ENCODE data around the gene CST8. TPM values are rescaled to one million over a fixed set of nuclear protein-coding genes. Genes with fewer than 3 reads are reported as not detected.
A peak's percentile ranks its signal among the peaks of the same experiment; 100 is the strongest.

The CST8 gene, protein sequence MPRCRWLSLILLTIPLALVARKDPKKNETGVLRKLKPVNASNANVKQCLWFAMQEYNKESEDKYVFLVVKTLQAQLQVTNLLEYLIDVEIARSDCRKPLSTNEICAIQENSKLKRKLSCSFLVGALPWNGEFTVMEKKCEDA
- total RNA-seq = not detected

DNA sequence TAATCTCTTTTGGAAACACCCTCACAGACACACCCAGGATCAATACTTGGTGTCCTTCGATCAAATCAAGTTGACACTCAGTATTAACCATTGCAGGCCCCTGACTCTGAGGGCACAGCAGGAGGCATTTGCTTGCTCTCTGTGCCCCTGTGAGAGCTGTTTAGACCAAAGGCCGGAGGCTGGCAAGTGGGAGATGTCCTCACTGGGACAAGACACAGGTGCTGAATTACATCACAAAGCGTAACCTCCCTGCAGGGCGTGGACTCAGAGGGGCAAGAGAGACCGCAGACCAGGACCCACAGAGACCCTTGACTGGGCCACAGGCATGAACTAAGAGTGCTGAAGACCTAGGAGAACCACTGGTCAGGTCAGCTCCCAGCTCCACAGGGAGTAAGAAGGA, at the start of gene CST8:
TSS of gene CST8 (plus strand) at position 301 of the 400 bp plus-strand sequence. CDS start 551 bp downstream, outside the sequence.
- Mint-ChIP-seq H3K27me3 (peaks cover 7% of the 10 kb centered on the region), H3K9me3 (no peaks in the 10 kb centered on the region), H3K36me3 (no peaks in the 10 kb centered on the region), H3K27ac (no peak within 1 kb of the TSS), H3K4me1 (no peaks in the 10 kb centered on the region), H3K4me3 (no peak within 1 kb of the TSS)
- DNase-seq (no peak), ATAC-seq (ENCODE audit: low read depth) (no peak)
- POLR2A ChIA-PET = no interaction called here

DNA sequence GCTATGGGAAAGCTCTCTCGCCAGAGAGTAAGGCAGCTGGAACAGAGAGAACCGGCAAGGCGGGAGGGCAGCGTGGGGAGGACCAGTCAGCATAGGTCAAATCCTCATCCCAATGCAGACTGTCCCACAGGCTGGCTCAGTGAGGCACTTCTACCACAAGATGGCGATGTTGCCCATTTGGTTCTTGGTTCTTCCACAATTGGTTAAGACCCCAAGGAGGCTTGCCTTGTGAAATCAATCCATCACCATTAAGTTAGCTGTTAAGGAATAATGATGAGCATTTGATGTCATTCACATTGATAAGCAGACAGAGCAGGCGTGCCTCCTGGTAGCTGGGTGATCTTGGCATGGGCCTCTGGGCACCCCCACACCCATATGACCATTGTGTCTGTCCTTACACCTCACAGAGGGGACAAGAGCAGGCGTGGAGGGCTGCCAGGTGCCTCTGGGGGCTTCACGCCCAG, 49.0 kb upstream of the CST8 start:
- Mint-ChIP-seq H3K4me3 (no peak overlapping the region), H3K4me1 (peaks cover 5% of the 10 kb centered on the region), H3K27ac (no peak overlapping the region), H3K9me3 (no peaks in the 10 kb centered on the region), H3K27me3 (peaks cover 6% of the 10 kb centered on the region), H3K36me3 (no peaks in the 10 kb centered on the region)
- POLR2A ChIA-PET = interaction anchor here (1.0 kb wide), 1 partner anchor 165 kb away, joined by 3 read pairs; no protein-coding TSS in a partner anchor
- peak; percentile 77 for ATAC-seq (ENCODE audit: low read depth)
- peak; percentile 56 for DNase-seq

DNA sequence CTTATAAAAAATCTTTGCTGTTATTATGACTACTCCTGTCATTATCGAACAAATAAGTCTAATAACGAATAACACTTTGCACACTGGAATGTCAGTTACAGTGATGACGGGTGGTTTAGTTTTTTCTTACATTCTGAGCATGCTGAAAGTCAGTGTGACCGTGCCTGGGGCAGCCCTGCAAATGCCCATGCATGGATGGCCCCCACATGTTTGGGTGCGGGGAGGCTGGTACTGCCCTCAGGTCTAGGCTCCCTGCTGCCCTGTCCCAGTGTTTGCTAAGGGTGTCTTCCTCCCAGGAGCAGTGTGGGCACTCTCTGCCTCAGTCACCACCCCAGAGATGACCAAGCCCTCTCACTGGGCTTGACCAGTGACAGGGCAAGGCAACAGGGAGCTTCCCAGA, 48.5 kb upstream of the CST8 start:
- ATAC-seq (ENCODE audit: low read depth) (no peak), DNase-seq (no peak)
- H3K36me3 Mint-ChIP-seq = no peaks in the 10 kb centered on the region
- H3K27me3 Mint-ChIP-seq = peaks cover 6% of the 10 kb centered on the region
- no peak overlapping the region for H3K4me3 Mint-ChIP-seq
- POLR2A ChIA-PET = no interaction called here
- H3K9me3 Mint-ChIP-seq = no peaks in the 10 kb centered on the region
- peaks cover 5% of the 10 kb centered on the region for H3K4me1 Mint-ChIP-seq
- H3K27ac Mint-ChIP-seq = no peak overlapping the region

DNA sequence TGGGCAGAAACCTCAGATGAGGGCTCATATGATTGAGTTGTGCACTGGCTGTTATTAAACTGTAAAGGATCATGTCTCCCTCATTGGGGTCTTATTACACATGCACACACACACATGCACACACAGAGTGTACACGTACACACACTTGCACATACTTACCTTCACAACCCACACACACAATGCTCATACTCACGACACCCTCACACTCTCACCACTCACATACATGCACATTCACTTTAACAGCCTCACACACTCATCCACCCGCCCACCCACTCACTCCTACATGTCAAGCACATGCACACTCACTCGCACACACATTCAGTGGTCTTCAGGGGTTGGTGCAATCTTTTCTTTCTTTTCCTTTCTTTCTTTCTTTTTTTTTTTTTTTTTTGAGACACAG, 46.1 kb upstream of the CST8 start:
- no peaks in the 10 kb centered on the region for H3K9me3 Mint-ChIP-seq
- no peak overlapping the region for H3K27ac Mint-ChIP-seq
- DNase-seq (no peak), ATAC-seq (ENCODE audit: low read depth) (no peak)
- H3K36me3 Mint-ChIP-seq = no peaks in the 10 kb centered on the region
- peaks cover 14% of the 10 kb centered on the region for H3K4me1 Mint-ChIP-seq
- H3K27me3 Mint-ChIP-seq = peaks cover 6% of the 10 kb centered on the region
- POLR2A ChIA-PET = no interaction called here
- no peak overlapping the region for H3K4me3 Mint-ChIP-seq

DNA sequence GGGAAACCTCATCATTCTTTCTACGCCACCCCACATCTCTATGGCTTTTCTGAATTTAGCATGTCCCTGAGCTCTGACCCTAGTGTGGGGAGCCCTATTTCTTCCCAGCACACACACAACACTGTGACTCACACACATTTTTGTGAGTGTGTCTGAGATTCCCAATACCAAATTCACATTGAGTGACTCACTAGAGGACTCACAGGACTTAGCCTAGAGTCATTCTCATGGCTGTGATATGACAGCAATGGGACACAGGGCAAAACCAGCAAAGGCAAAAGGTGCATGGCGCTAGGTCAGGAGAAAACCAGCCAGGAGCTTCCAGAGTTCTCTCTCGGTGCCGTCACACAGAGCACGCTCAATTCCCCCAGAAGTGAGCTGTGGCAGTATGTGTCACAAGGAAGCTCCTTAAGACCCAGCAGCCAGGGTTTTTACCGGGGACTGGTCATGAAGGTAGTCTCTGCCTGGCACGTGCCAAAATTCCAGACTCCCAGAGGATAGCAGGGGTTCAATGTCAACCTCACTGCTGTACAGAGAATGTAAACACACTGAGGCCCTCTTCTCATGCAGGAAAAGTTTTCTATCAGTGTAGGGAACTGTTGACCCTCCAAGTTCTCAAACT, 45.2 kb upstream of the CST8 start:
- H3K36me3 Mint-ChIP-seq = no peaks in the 10 kb centered on the region
- H3K27me3 Mint-ChIP-seq = peaks cover 6% of the 10 kb centered on the region
- POLR2A ChIA-PET = no interaction called here
- no peak overlapping the region for H3K27ac Mint-ChIP-seq
- H3K9me3 Mint-ChIP-seq = no peaks in the 10 kb centered on the region
- DNase-seq = no peak
- ATAC-seq (ENCODE audit: low read depth) = no peak
- H3K4me3 Mint-ChIP-seq = no peak overlapping the region
- peaks cover 17% of the 10 kb centered on the region for H3K4me1 Mint-ChIP-seq

DNA sequence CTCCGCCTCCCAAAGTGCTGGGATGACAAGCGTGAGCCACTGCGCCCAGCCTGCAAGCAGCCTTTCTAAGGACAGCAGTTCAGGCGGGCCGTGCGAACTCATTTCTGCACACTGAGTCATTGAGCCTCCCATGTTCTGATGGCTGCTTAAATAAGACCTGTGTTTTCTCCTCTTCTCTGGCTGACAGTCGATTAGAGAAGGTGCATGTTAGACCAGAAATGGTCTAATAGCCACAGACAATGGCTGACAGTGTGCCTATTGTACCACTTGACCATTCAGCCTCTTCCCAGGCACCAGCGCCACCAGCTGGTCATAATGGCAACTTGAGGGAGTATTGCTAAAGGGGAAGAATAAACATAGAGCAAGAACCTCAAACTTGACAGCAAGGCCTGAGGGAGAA, 44.4 kb upstream of the CST8 start:
- ATAC-seq (ENCODE audit: low read depth) (no peak), DNase-seq (no peak)
- Mint-ChIP-seq H3K36me3 (no peaks in the 10 kb centered on the region), H3K4me1 (peaks cover 17% of the 10 kb centered on the region), H3K27ac (no peak overlapping the region), H3K9me3 (no peaks in the 10 kb centered on the region), H3K4me3 (no peak overlapping the region), H3K27me3 (peaks cover 6% of the 10 kb centered on the region)
- POLR2A ChIA-PET = interaction anchor here (0.6 to 0.7 kb wide), 2 partner anchors 97 to 178 kb away, joined by 3 read pairs; no protein-coding TSS in a partner anchor

DNA sequence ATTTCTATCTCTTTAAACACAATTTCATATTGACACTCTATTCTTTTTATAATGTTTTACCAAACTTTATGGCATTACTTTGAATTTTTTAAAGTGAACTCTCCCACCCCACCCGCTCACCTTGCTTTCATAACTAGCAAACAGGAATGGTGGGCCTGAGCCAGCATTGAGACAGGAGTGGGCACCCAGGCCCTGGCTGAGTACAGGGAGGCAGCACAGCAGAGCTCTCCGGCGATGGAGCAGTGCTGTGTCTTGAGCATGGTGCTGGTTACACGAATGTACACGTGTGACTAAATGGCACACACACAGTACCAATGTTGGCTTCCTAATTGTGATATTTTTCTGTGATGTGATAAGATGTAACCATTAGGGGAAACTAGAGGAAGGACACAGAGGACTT, 42.8 kb upstream of the CST8 start:
- Mint-ChIP-seq H3K36me3 (no peaks in the 10 kb centered on the region), H3K4me3 (no peak overlapping the region), H3K4me1 (peaks cover 16% of the 10 kb centered on the region), H3K9me3 (no peaks in the 10 kb centered on the region), H3K27me3 (peaks cover 4% of the 10 kb centered on the region), H3K27ac (no peak overlapping the region)
- DNase-seq (no peak), ATAC-seq (ENCODE audit: low read depth) (no peak)
- POLR2A ChIA-PET = no interaction called here

DNA sequence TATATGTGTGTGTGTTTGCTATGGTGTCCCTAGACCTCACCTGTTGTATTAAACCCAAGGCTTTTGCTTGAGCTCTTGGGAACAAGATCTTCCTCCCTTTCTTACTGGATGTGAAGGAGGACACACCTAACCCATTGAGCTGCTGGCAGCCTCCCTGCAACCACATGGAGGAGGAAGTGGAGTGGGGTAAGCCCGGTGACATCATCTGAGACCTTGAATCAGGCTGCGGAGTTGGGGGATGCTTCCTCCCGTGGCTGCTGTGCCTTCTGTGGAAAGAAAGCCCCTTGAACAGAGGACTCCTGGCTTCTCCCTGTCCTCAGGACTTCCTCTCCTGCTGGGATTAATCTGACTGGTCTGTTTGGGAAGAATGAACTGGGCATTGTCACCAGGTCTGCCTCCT, 41.5 kb upstream of the CST8 start:
- DNase-seq (no peak), ATAC-seq (ENCODE audit: low read depth) (peak; percentile 90)
- Mint-ChIP-seq H3K36me3 (no peaks in the 10 kb centered on the region), H3K4me1 (peaks cover 16% of the 10 kb centered on the region), H3K9me3 (no peaks in the 10 kb centered on the region), H3K27ac (peak overlapping the region; percentile 55), H3K4me3 (peak overlapping the region; percentile 56), H3K27me3 (peaks cover 4% of the 10 kb centered on the region)
- POLR2A ChIA-PET = no interaction called here

DNA sequence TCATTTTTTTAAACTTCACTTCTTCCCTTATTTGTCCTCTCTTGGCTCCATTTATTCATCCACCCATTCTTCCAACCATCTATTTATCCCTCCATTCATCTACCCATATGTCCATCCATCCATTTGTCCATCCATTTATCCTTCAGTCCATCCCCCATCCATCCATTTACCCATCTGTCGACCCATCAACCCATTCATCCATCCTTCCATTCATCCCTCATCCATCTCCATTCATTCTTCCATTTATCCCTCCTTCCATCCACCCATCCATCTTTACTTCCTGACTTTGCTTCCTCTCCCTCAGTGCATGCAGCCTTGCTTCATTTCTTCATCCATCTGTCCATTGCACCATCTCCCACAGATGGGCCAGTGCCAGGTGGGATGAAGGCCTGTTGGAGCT, 40.0 kb upstream of the CST8 start:
- POLR2A ChIA-PET = no interaction called here

DNA sequence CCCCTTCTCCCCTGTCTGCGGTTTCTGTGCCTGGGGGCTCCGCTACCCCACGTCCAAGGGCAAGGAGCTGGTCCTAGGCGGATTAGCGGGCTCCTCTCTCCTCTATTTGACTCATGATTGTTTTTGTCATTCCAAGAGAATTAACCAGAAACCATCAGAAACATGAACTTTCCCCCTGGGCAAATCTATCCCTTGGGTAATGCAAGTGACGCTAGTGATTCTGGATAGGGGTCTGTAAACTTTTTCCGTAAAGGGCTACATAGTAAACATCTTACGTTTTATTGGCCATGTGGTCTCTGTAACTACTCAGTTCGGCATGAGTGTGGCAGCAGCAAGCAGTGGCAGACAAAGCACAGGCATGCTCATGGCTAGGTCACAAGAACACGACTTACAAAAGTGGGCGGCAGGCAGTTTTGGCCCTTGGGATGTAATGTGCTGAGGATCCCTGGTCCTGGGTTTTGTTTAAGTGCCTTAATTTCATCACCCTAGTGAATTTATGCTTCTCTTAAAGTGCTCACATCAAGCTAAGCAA, 38.9 kb upstream of the CST8 start:
- H3K4me1 Mint-ChIP-seq = peaks cover 31% of the 10 kb centered on the region
- no peak overlapping the region for H3K4me3 Mint-ChIP-seq
- no peaks in the 10 kb centered on the region for H3K27me3 Mint-ChIP-seq
- DNase-seq (no peak), ATAC-seq (ENCODE audit: low read depth) (no peak)
- POLR2A ChIA-PET = no interaction called here
- no peak overlapping the region for H3K27ac Mint-ChIP-seq
- H3K36me3 Mint-ChIP-seq = no peaks in the 10 kb centered on the region
- H3K9me3 Mint-ChIP-seq = no peaks in the 10 kb centered on the region

More for the DNA sequence above, 40.0 kb upstream of the CST8 start:
- Mint-ChIP-seq H3K36me3 (no peaks in the 10 kb centered on the region), H3K9me3 (no peaks in the 10 kb centered on the region), H3K27ac (no peak overlapping the region), H3K4me3 (no peak overlapping the region), H3K27me3 (no peaks in the 10 kb centered on the region), H3K4me1 (peaks cover 22% of the 10 kb centered on the region)
- no peak for ATAC-seq (ENCODE audit: low read depth)
- no peak for DNase-seq

DNA sequence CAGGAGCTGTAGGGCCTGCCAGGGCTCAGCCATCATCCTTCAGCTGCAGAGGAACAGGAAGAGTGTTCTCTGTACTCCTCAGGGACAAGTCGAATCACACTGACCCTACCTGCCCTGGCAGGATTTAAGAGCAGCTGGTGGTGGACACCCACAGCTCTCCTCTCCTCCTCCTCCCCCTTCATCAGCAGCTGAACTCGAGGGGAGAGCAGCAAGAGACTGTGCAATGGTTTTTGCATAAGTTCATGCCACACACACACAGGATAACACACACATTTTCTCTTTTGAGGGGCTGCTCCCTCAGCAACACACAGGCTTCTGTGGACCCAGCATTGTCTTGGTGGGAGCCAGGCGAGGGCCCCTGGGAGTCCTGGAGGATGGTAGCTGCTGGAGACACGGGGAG, 38.1 kb upstream of the CST8 start, which contains the start of gene CST11:
TSS of gene CST11 (minus strand) at position 101 of the 400 bp plus-strand sequence. CDS start at position 36, 65 bp downstream.
- no peaks in the 10 kb centered on the region for H3K36me3 Mint-ChIP-seq
- H3K27me3 Mint-ChIP-seq = no peaks in the 10 kb centered on the region
- H3K4me3 Mint-ChIP-seq = no peak within 1 kb of the TSS
- no peak within 1 kb of the TSS for H3K27ac Mint-ChIP-seq
- H3K9me3 Mint-ChIP-seq = no peaks in the 10 kb centered on the region
- POLR2A ChIA-PET = no interaction called here
- DNase-seq (no peak), ATAC-seq (ENCODE audit: low read depth) (no peak)
- peaks cover 34% of the 10 kb centered on the region for H3K4me1 Mint-ChIP-seq

DNA sequence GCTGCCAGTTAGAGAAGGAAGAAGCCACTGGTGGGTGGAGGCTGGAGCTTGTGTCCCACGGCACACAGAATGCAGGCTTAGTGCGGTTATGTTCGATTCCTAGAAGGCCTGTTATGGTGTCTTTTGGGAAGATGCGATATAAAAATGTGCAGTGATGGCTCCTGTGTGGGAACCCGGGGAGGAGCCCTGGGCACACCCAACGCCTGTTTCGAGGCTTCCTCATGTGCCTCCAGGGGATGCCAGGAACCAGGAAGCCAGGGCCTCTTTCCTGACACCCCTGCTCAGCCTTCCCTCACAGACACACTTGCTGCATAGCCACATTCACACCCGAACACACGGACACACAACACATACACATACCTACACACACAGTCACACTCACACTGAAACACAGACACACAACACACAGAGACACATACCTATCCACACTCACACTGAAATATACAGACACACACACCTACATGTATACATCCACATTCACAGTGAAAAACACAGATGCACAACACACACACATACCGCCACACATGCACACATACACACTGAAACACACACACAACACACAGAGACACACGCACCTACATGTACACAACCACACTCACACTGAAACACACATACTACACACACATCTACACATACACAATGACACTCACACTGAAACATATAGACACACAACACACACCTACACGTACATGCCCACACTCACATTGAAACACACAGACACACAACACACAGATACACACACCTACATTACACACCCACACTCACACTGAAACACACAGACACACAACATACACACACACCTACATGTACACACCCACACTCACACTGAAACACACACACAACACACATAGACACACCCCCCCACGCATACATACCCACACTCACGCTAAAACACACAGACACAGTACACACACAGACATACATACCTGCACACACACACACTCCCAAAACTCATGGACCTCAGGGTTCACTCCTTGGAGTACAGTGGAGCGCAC, 37.1 kb upstream of the CST8 start:
- ATAC-seq (ENCODE audit: low read depth) (no peak), DNase-seq (no peak)
- POLR2A ChIA-PET = interaction anchor here (0.9 kb wide), 1 partner anchor 32 kb away, joined by 3 read pairs; the partner anchor contains the start of gene NAPB
- H3K27me3 Mint-ChIP-seq = no peaks in the 10 kb centered on the region
- H3K9me3 Mint-ChIP-seq = no peaks in the 10 kb centered on the region
- H3K27ac Mint-ChIP-seq = no peak overlapping the region
- peaks cover 34% of the 10 kb centered on the region for H3K4me1 Mint-ChIP-seq
- no peaks in the 10 kb centered on the region for H3K36me3 Mint-ChIP-seq
- no peak overlapping the region for H3K4me3 Mint-ChIP-seq

DNA sequence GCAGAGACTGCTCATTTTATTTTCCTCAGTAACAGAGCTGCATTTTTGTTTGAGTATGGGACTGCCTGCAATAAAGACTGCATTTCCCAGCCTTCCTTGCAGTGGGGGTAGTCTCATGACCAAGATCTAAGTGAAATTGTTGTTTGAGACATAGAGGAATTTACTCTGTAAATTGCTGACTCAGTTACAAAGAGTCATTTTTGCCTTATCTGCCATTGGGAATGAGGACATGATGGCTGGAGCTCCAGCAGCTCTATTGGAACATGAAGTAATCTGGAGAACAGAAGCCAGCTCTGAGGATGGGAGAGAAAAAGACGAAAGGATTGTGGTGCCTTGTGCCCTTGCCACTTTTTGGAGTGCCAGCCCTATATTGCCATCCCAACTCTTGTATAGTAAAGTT, 36.1 kb upstream of the CST8 start:
- H3K27ac Mint-ChIP-seq = no peak overlapping the region
- H3K4me3 Mint-ChIP-seq = no peak overlapping the region
- peaks cover 2% of the 10 kb centered on the region for H3K27me3 Mint-ChIP-seq
- DNase-seq (no peak), ATAC-seq (ENCODE audit: low read depth) (no peak)
- H3K4me1 Mint-ChIP-seq = peaks cover 25% of the 10 kb centered on the region
- POLR2A ChIA-PET = interaction anchor here (0.9 kb wide), 1 partner anchor 33 kb away, joined by 3 read pairs; the partner anchor contains the start of gene NAPB
- H3K36me3 Mint-ChIP-seq = no peaks in the 10 kb centered on the region
- no peaks in the 10 kb centered on the region for H3K9me3 Mint-ChIP-seq

Data from activated naive CD8-positive, alpha-beta T cell treated with anti-CD3 and anti-CD28 coated beads, Interleukin-2, amount 10 ng/mL, durations not matched to agents 7 days and 5 days (primary cell).